ENCODE data around the gene ZBTB40.

ZBTB40 gene

DNA sequence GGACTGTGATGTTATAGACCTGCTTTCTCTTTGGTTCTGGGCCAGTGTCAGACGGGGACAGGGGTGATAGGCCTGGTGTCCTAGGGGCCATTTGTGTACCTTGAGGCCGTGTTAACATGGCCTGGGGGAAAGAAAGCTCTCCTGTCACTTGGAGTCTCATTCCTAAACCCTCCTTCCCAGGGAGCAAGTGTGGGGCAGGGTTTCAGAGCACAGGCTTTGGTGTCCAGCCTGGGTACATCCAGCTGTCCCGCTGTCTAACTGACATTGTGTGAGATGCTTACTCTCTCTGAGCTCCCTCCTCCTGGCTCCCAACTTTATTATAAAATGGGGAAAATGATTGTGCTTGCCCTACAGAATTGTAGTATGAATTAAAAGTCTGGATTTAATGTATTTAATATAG, 79.1 kb downstream of the ZBTB40 start:
- no peak overlapping the region for H3K9ac ChIP-seq (ENCODE audit: low read length)
- H2AFZ ChIP-seq (ENCODE audit: low read length) = no peak overlapping the region
- no peaks in the 10 kb centered on the region for H3K4me1 ChIP-seq (ENCODE audit: insufficient read depth, low read length, severe bottlenecking)
- no peaks in the 10 kb centered on the region for H3F3A ChIP-seq (ENCODE audit: insufficient read depth, low read length)
- 0 out of 2 replicates have a peak, but pooled peaks cover 4% of the 10 kb centered on the region for H3K36me3 ChIP-seq (ENCODE audit: insufficient read depth, low read length)
- no peak for TF ChIP-seq EZH2 (IDR thresholded peaks at IDR 0.05; ENCODE audit: borderline replicate concordance, low read length)
- TF ChIP-seq, protein P1, sequence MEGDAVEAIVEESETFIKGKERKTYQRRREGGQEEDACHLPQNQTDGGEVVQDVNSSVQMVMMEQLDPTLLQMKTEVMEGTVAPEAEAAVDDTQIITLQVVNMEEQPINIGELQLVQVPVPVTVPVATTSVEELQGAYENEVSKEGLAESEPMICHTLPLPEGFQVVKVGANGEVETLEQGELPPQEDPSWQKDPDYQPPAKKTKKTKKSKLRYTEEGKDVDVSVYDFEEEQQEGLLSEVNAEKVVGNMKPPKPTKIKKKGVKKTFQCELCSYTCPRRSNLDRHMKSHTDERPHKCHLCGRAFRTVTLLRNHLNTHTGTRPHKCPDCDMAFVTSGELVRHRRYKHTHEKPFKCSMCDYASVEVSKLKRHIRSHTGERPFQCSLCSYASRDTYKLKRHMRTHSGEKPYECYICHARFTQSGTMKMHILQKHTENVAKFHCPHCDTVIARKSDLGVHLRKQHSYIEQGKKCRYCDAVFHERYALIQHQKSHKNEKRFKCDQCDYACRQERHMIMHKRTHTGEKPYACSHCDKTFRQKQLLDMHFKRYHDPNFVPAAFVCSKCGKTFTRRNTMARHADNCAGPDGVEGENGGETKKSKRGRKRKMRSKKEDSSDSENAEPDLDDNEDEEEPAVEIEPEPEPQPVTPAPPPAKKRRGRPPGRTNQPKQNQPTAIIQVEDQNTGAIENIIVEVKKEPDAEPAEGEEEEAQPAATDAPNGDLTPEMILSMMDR (IDR thresholded peaks at IDR 0.05; ENCODE audit: low read length) = no peak
- no peaks in the 10 kb centered on the region for H3K9me2 ChIP-seq (ENCODE audit: low read depth, low read length)
- H4K20me1 ChIP-seq (ENCODE audit: insufficient read depth, low read length) = no peaks in the 10 kb centered on the region
- no peak overlapping the region for H3K27ac ChIP-seq (ENCODE audit: low read depth, low read length, poor library complexity, severe bottlenecking)
- no peak overlapping the region for H3K4me3 ChIP-seq (ENCODE audit: low read depth, low read length, poor library complexity, severe bottlenecking)
- H3K79me2 ChIP-seq (ENCODE audit: insufficient read depth, low read length) = no peaks in the 10 kb centered on the region
- no peaks in the 10 kb centered on the region for H3K9me3 ChIP-seq (ENCODE audit: low read length)
- no peak overlapping the region for H3K4me2 ChIP-seq (ENCODE audit: low read length)
- no peaks in the 10 kb centered on the region for H3K27me3 ChIP-seq (ENCODE audit: insufficient read depth, low read length)

DNA sequence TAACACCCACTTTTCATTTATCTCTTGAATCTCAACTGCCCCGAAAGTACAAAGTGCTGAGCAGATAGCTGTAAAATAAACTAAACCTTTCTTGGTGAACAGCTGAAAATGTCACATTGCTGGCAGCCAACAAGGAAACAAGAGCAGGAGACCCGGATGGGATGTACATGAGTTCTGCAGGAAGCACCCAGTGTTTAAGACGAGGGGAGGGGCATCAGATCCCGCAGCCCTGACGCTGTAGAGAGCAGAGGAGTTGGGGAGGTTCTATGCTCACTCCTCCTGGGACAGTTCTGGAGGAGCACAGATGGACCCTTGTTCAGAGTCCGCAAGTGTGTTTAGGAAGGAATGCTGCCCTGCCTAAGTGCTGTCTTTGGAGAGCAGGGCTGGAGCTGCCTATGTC, 79.6 kb downstream of the ZBTB40 start:
- H3K9me2 ChIP-seq (ENCODE audit: low read depth, low read length) = no peaks in the 10 kb centered on the region
- no peaks in the 10 kb centered on the region for H3K36me3 ChIP-seq (ENCODE audit: insufficient read depth, low read length)
- no peaks in the 10 kb centered on the region for H3F3A ChIP-seq (ENCODE audit: insufficient read depth, low read length)
- H3K4me2 ChIP-seq (ENCODE audit: low read length) = no peak overlapping the region
- no peaks in the 10 kb centered on the region for H3K9me3 ChIP-seq (ENCODE audit: low read length)
- H3K4me1 ChIP-seq (ENCODE audit: insufficient read depth, low read length, severe bottlenecking) = no peaks in the 10 kb centered on the region
- H4K20me1 ChIP-seq (ENCODE audit: insufficient read depth, low read length) = no peaks in the 10 kb centered on the region
- no peaks in the 10 kb centered on the region for H3K27me3 ChIP-seq (ENCODE audit: insufficient read depth, low read length)
- no peak overlapping the region for H2AFZ ChIP-seq (ENCODE audit: low read length)
- H3K9ac ChIP-seq (ENCODE audit: low read length) = no peak overlapping the region
- no peaks in the 10 kb centered on the region for H3K79me2 ChIP-seq (ENCODE audit: insufficient read depth, low read length)
- TF ChIP-seq EZH2 (IDR thresholded peaks at IDR 0.05; ENCODE audit: borderline replicate concordance, low read length) = no peak
- TF ChIP-seq, protein P1 (IDR thresholded peaks at IDR 0.05; ENCODE audit: low read length) = no peak
- H3K27ac ChIP-seq (ENCODE audit: low read depth, low read length, poor library complexity, severe bottlenecking) = no peak overlapping the region
- no peak overlapping the region for H3K4me3 ChIP-seq (ENCODE audit: low read depth, low read length, poor library complexity, severe bottlenecking)

DNA sequence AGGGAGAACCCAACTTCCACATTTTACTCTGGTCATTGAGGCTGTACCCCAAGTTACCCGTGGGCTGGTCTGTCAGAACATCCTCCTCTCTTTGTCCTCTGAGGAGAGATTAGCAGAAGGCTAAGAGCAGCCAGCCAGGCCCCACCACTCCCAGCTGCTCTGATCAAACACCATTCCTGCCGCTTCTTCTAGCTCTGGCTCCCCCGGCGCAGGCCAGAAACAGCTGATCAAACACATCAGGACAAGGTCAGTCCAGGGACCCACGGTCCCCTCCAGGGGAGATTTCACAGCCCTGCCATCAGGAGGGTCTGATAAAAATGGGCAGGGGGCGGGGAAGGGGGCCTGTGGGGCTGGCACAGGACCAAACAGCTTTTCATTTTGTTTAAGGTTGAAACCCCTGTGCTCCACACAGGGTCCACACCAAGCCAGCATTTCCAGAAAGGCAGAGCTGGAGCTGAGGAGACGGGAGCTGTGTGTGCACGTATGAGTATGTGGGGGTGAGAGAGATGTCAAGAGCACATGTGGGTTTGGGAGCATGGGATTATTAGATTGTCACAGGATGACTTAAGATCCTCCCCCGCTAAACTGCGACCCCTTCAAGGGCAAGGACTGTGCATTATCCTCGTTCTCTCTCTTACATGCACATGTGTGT, 81.7 kb downstream of the ZBTB40 start:
- Histone ChIP-seq H3K4me2 (ENCODE audit: low read length) (no peak overlapping the region), H3K9me3 (ENCODE audit: low read length) (no peaks in the 10 kb centered on the region), H3K79me2 (ENCODE audit: insufficient read depth, low read length) (no peaks in the 10 kb centered on the region), H3K27me3 (ENCODE audit: insufficient read depth, low read length) (no peaks in the 10 kb centered on the region), H3K4me1 (ENCODE audit: insufficient read depth, low read length, severe bottlenecking) (no peaks in the 10 kb centered on the region), H3F3A (ENCODE audit: insufficient read depth, low read length) (no peaks in the 10 kb centered on the region), H3K4me3 (ENCODE audit: low read depth, low read length, poor library complexity, severe bottlenecking) (no peak overlapping the region), H4K20me1 (ENCODE audit: insufficient read depth, low read length) (no peaks in the 10 kb centered on the region), H3K9ac (ENCODE audit: low read length) (no peak overlapping the region), H3K9me2 (ENCODE audit: low read depth, low read length) (no peaks in the 10 kb centered on the region), H3K36me3 (ENCODE audit: insufficient read depth, low read length) (no peaks in the 10 kb centered on the region), H2AFZ (ENCODE audit: low read length) (no peak overlapping the region), H3K27ac (ENCODE audit: low read depth, low read length, poor library complexity, severe bottlenecking) (no peak overlapping the region)
- TF ChIP-seq, protein P1 (IDR thresholded peaks at IDR 0.05; ENCODE audit: low read length) = no peak
- no peak for TF ChIP-seq EZH2 (IDR thresholded peaks at IDR 0.05; ENCODE audit: borderline replicate concordance, low read length)

All from OCI-LY1 (cell line).